GM12872 (cell line): ENCODE results near the gene S100A2.

Experiments
- TF ChIP-seq, protein P1 (sequence below): IDR thresholded peaks from 3 replicates; pipeline ENCODE4 v1.5.1; 2011; ENCODE audit warnings: low read depth, mild to moderate bottlenecking, low read length, moderate library complexity; ENCODE audit not compliant: insufficient read depth

The S100A2 gene

DNA sequence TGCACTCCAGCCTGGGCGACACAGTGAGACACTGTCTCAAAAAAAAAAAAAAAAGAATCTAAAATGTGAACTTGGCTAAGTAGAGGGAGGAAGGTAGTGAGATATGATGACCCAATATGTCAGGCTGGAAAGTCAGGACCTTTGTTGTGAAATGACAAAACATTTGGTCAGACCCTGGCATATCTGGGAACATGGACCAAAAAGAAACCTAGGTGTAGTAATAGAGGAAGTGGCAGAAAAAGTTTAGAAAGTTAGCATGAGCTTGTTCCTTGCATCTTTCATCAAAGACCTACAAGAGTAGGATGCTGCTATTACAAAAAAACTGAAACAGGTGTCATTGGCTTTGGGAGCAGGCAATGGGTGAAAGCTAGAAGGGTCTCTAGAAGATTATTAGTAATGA, 9.3 kb downstream of the S100A2 start:
- TF ChIP-seq, protein P1, sequence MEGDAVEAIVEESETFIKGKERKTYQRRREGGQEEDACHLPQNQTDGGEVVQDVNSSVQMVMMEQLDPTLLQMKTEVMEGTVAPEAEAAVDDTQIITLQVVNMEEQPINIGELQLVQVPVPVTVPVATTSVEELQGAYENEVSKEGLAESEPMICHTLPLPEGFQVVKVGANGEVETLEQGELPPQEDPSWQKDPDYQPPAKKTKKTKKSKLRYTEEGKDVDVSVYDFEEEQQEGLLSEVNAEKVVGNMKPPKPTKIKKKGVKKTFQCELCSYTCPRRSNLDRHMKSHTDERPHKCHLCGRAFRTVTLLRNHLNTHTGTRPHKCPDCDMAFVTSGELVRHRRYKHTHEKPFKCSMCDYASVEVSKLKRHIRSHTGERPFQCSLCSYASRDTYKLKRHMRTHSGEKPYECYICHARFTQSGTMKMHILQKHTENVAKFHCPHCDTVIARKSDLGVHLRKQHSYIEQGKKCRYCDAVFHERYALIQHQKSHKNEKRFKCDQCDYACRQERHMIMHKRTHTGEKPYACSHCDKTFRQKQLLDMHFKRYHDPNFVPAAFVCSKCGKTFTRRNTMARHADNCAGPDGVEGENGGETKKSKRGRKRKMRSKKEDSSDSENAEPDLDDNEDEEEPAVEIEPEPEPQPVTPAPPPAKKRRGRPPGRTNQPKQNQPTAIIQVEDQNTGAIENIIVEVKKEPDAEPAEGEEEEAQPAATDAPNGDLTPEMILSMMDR, result no peak

DNA sequence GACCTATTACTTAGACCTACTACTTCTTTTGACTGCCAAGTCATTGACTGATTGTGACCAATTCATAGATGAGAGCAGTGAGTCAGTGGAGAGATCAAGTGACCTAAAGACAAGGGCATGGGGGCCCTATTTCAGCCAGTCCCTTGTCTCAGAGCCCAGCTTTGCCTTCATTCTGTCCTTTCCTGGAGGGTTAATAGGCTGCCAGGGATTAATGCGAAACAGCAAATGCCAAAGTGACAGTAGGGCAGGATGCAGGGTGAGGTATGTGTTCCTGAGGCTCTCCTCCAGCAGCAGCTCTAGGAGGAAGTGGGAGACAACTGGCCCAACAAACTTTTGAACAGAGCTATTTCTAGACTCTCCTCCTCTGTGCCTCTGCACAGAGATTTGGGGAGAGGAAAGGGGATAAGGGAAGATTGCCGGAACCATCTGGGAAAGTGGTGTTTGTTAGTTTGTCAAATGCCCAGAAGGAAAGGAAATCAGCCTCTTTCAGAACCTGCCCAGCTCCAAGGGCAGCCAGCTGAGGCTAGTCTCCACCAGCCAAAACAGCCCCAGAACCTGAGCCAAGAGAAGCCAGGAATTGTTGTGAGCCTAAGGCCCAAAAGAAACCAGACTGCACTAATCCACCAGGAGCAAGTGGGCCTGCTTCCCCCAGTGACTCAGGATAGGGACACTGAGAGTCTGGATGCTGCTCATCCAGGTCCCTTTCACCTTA, 11.7 kb downstream of the S100A2 start:
- TF ChIP-seq, protein P1, result no peak

GRCh38 chr1:153553096-153553495, 12.5 kb downstream of the S100A2 start:
- TF ChIP-seq, protein P1, result no peak

GRCh38 chr1:153552335-153552734, 13.3 kb downstream of the S100A2 start:
- TF ChIP-seq, protein P1, result no peak

- TF ChIP-seq, protein P1, result no peak
Observed at GRCh38 chr1:153550827-153551500, 14.7 kb downstream of the S100A2 start.

DNA sequence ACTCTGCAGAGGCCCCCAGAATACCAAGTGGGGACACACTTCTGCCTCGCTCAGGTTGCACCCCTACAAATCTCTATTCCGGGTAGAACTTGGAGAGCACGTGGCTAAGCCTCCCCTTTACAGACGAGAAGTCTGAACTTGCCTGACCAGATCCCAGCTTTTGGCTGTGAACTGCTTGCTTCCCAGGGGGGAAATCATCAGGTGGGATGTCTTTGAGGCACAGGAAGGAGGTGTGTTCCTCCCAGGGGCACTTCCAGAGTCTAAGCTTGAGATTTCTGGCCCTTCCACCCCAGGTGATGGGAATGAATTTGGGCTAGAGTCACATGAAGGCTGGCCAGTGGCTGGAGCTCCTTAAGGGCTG, 15.3 kb downstream of the S100A2 start:
- TF ChIP-seq, protein P1, result no peak

DNA sequence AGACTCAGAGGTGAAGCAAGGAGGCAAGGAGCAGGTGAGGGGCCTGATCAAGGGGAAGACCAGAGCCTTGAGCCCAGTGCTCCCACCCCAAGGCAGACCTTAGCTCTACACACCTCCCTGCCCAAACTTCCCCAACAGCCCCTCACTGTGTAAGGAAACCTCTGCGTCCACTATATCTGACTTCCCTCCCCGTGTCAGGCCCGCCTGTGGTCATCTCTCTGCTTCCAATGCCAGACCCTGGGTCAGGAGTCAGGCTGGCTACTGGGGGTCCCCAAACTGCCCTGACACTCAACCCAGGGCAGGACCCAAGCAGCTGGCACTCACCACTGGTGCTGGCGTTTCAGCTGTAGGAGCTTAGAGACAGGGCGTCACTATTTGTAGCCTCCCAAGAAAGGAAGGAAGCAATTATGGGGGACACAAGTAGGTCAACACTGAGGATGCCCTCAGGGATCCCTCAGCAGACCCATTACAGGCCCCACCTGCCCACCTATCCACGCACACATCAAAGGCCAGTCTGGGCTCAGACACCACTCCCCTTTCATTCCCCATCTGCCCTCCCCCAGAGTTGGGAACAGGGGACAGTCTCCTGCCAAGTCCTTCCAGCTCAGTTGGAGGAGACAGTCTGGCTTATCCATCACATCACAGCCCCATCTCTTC, 15.8 kb downstream of the S100A2 start:
- TF ChIP-seq, protein P1, result no peak
